HG03095 (cell line): Measurements from ENCODE around the gene CASK.

Experiments
- ATAC-seq: cut with Tn5 transposase; IDR thresholded peaks from one replicate; pipeline ENCODE4 v1.9.1; 2021; ENCODE audit warnings: moderate library complexity; ENCODE audit not compliant: unreplicated experiment

CASK gene

GRCh38 chrX:41837270-41837944 lies 85.9 kb downstream of the CASK start:
- ATAC-seq = no peak

- ATAC-seq = no peak
Observed at GRCh38 chrX:41828826-41829225, 94.5 kb downstream of the CASK start.

- no peak for ATAC-seq
Observed at GRCh38 chrX:41827886-41828285, 95.5 kb downstream of the CASK start.

GRCh38 chrX:41825796-41826195 lies 97.6 kb downstream of the CASK start:
- ATAC-seq = no peak

- no peak for ATAC-seq
Observed at GRCh38 chrX:41824551-41824950, 98.8 kb downstream of the CASK start.

GRCh38 chrX:41823402-41823801 lies 100.0 kb downstream of the CASK start:
- no peak for ATAC-seq

GRCh38 chrX:41822892-41823291 lies 100.5 kb downstream of the CASK start:
- no peak for ATAC-seq

- no peak for ATAC-seq
Observed at GRCh38 chrX:41808047-41808446, 115.3 kb downstream of the CASK start.

- no peak for ATAC-seq
Observed at GRCh38 chrX:41802958-41803357, 120.4 kb downstream of the CASK start.

GRCh38 chrX:41799661-41800060 lies 123.7 kb downstream of the CASK start:
- ATAC-seq = no peak

GRCh38 chrX:41796577-41796976 lies 126.8 kb downstream of the CASK start:
- ATAC-seq = no peak

GRCh38 chrX:41796046-41796445 lies 127.3 kb downstream of the CASK start:
- no peak for ATAC-seq

- no peak for ATAC-seq
Observed at GRCh38 chrX:41789374-41789773, 134.0 kb downstream of the CASK start.

- no peak for ATAC-seq
Observed at GRCh38 chrX:41785685-41786084, 137.7 kb downstream of the CASK start.

GRCh38 chrX:41781500-41781899 lies 141.9 kb downstream of the CASK start:
- ATAC-seq = peak; percentile 63

GRCh38 chrX:41779941-41780340 lies 143.4 kb downstream of the CASK start:
- ATAC-seq = no peak

GRCh38 chrX:41779030-41779564 lies 144.3 kb downstream of the CASK start:
- ATAC-seq = no peak

GRCh38 chrX:41761702-41762101 lies 161.7 kb downstream of the CASK start:
- ATAC-seq = no peak

GRCh38 chrX:41761169-41761568 lies 162.2 kb downstream of the CASK start:
- no peak for ATAC-seq

- no peak for ATAC-seq
Observed at GRCh38 chrX:41759817-41760216, 163.5 kb downstream of the CASK start.

- no peak for ATAC-seq
Observed at GRCh38 chrX:41758401-41758800, 165.0 kb downstream of the CASK start.

- ATAC-seq = no peak
Observed at GRCh38 chrX:41750716-41751115, 172.6 kb downstream of the CASK start.

- ATAC-seq = no peak
Observed at GRCh38 chrX:41739871-41740270, 183.5 kb downstream of the CASK start.
